SK-N-SH (cell line): ENCODE measurements around the gene IL1R2. TPM values are rescaled to one million over a fixed set of nuclear protein-coding genes. Genes with fewer than 3 reads are reported as not detected.

ENCODE experiments used
- CTCF ChIA-PET: fragments of 300-600, 350-600 bp; formaldehyde crosslinking; extraction: SDS; loops from one replicate; lab custom pipeline; 2021; lab: Yijun Ruan, JAX
- POLR2A ChIA-PET: fragments of 350-600 bp; sonication (Branson Sonifier 250); formaldehyde crosslinking; extraction: SDS; loops from one replicate; lab custom pipeline; 2020; ENCODE audit warnings: antibody characterized with exemption, inconsistent platforms; lab: Yijun Ruan, JAX
- DNase-seq: peaks from one replicate; pipeline ENCODE4 v3.0.0; 2012
- H2AFZ ChIP-seq: fragments of 200-600 bp; sonication (generic); 2 replicates; pipeline ENCODE4 v1.8.1; 2016; ENCODE audit warnings: antibody characterized with exemption, mild to moderate bottlenecking, low read depth
- H3F3A ChIP-seq: fragments of 200-600 bp; sonication (generic); replicated peaks from 2 replicates; pipeline ENCODE3; 2016; ENCODE audit warnings: antibody characterized with exemption, mild to moderate bottlenecking; ENCODE audit not compliant: insufficient read depth
- H3K27ac ChIP-seq, 2 experiments: fragments of 200-500 bp in 1 of 2; fragments of 200-600 bp in 1 of 2; sonication (Bioruptor generic) in 1 of 2; sonication (generic), shearing (Covaris generic) in 1 of 2; 2 replicates each; pipeline versions ENCODE4 v1.5.1 to v1.6.1; 2014 to 2016; ENCODE audit warnings: low read depth in 2 of 2, inconsistent platforms in 1 of 2, low read length in 1 of 2, mild to moderate bottlenecking in 1 of 2, mixed read lengths in 1 of 2
- H3K27me3 ChIP-seq: fragments of 200-600 bp; sonication (generic), shearing (Covaris generic); 2 replicates; pipeline ENCODE4 v1.6.1; 2016; ENCODE audit warnings: mixed run types; ENCODE audit not compliant: insufficient read depth
- H3K36me3 ChIP-seq, 2 experiments: fragments of 200-500 bp in 1 of 2; fragments of 200-600 bp in 1 of 2; sonication (Bioruptor generic) in 1 of 2; sonication (generic) in 1 of 2; replicated peaks in 1 of 2; 2 replicates each; pipeline versions ENCODE3 to v1.5.1; 2014 to 2016; ENCODE audit warnings: low read length in 1 of 2, mild to moderate bottlenecking in 1 of 2; ENCODE audit not compliant: insufficient read depth in 2 of 2, control insufficient read depth in 1 of 2
- H3K4me1 ChIP-seq, 2 experiments: fragments of 200-500 bp in 1 of 2; fragments of 200-600 bp in 1 of 2; sonication (Bioruptor generic) in 1 of 2; sonication (generic), shearing (Covaris generic) in 1 of 2; 2 replicates each; pipeline versions ENCODE4 v1.5.1 to v1.6.1; 2014 to 2016; ENCODE audit warnings: low read depth in 1 of 2, low read length in 1 of 2, mixed run types in 1 of 2; ENCODE audit not compliant: insufficient read depth in 2 of 2, control insufficient read depth in 1 of 2
- H3K4me2 ChIP-seq: fragments of 200-600 bp; sonication (generic), shearing (Covaris generic); 2 replicates; pipeline ENCODE4 v1.6.1; 2017; ENCODE audit warnings: mixed run types
- H3K4me3 ChIP-seq, 2 experiments: fragments of 200-500 bp in 1 of 2; fragments of 200-600 bp in 1 of 2; sonication (Bioruptor generic) in 1 of 2; sonication (generic), shearing (Covaris generic) in 1 of 2; 2 replicates each; pipeline versions ENCODE4 v1.5.1 to v1.8.1; 2014 to 2016; ENCODE audit warnings: low read depth in 2 of 2, inconsistent platforms in 1 of 2, low read length in 1 of 2, mild to moderate bottlenecking in 1 of 2, mixed read lengths in 1 of 2, moderate library complexity in 1 of 2
- H3K79me2 ChIP-seq: fragments of 200-600 bp; sonication (generic); 2 replicates; pipeline ENCODE4 v1.8.1; 2017; ENCODE audit warnings: mild to moderate bottlenecking; ENCODE audit not compliant: insufficient read depth
- H3K9ac ChIP-seq: fragments of 200-600 bp; sonication (generic); 2 replicates; pipeline ENCODE4 v1.6.1; 2017; ENCODE audit warnings: mixed run types
- H3K9me2 ChIP-seq: fragments of 200-600 bp; sonication (generic); 2 replicates; pipeline ENCODE4 v1.6.1; 2017; ENCODE audit warnings: mixed run types
- H3K9me3 ChIP-seq: fragments of 200-600 bp; sonication (generic); 2 replicates; pipeline ENCODE4 v1.6.1; 2017; ENCODE audit warnings: mixed run types, mild to moderate bottlenecking, moderate library complexity
- H4K20me1 ChIP-seq: fragments of 200-600 bp; sonication (generic); 2 replicates; pipeline ENCODE4 v1.6.1; 2017; ENCODE audit warnings: mild to moderate bottlenecking, mixed run types; ENCODE audit not compliant: insufficient read depth
- CHD2 ChIP-seq: fragments of 150-350 bp; IDR thresholded peaks from 2 replicates; pipeline ENCODE4 v1.6.1; 2018; ENCODE audit warnings: low read length; ENCODE audit not compliant: partially characterized antibody
- CTCF ChIP-seq: fragments of 200-600 bp; sonication (generic); IDR thresholded peaks from 2 replicates; pipeline ENCODE4 v1.6.1; 2017; ENCODE audit warnings: antibody characterized with exemption, mild to moderate bottlenecking, moderate library complexity
- ELF1 ChIP-seq: IDR thresholded peaks from 2 replicates; pipeline ENCODE4 v1.4.0; 2012
- EP300 ChIP-seq, 2 experiments: IDR thresholded peaks; 2 replicates each; pipeline versions ENCODE4 v1.4.0 to v1.6.1; 2012; ENCODE audit warnings: borderline replicate concordance in 1 of 2, low read depth in 1 of 2, low read length in 1 of 2
- EZH2phosphoT487 ChIP-seq: fragments of 200-600 bp; sonication (generic); IDR thresholded peaks from 2 replicates; pipeline ENCODE4 v1.6.1; 2017; ENCODE audit warnings: low read depth, mixed run types, mild to moderate bottlenecking, antibody characterized with exemption, moderate library complexity, borderline replicate concordance
- FOSL2 ChIP-seq: IDR thresholded peaks from 2 replicates; pipeline ENCODE4 v1.4.0; 2012; ENCODE audit warnings: low read depth, mild to moderate bottlenecking, moderate library complexity, borderline replicate concordance
- FOXM1 ChIP-seq: IDR thresholded peaks from 2 replicates; pipeline ENCODE4 v1.4.0; 2012; ENCODE audit warnings: low read depth, mild to moderate bottlenecking
- GABPA ChIP-seq: IDR thresholded peaks from 2 replicates; pipeline ENCODE4 v1.4.0; 2012; ENCODE audit warnings: low read depth, mild to moderate bottlenecking
- IRF3 ChIP-seq: fragments of 150-350 bp; IDR thresholded peaks from 2 replicates; pipeline ENCODE4 v1.6.1; 2016; ENCODE audit warnings: mild to moderate bottlenecking, low read depth, low read length
- MAX ChIP-seq: IDR thresholded peaks from 2 replicates; pipeline ENCODE4 v1.4.0; 2012; ENCODE audit warnings: low read depth
- MXI1 ChIP-seq: IDR thresholded peaks from 2 replicates; pipeline ENCODE4 v1.6.1; 2012; ENCODE audit warnings: mild to moderate bottlenecking, low read depth, low read length, improper control_type of control experiment
- NRF1 ChIP-seq: IDR thresholded peaks from 2 replicates; pipeline ENCODE4 v1.6.1; 2012; ENCODE audit warnings: low read depth, mild to moderate bottlenecking, low read length
- POLR2AphosphoS5 ChIP-seq: IDR thresholded peaks from 2 replicates; pipeline ENCODE4 v1.6.1; 2012; ENCODE audit warnings: low read depth, low read length
- REST ChIP-seq: IDR thresholded peaks from 2 replicates; pipeline ENCODE4 v1.6.1; 2012; ENCODE audit warnings: mild to moderate bottlenecking, low read depth, low read length, moderate library complexity
- RXRA ChIP-seq: IDR thresholded peaks from 2 replicates; pipeline ENCODE4 v1.4.0; 2012; ENCODE audit warnings: low read depth, mild to moderate bottlenecking, borderline replicate concordance
- SIN3A ChIP-seq: IDR thresholded peaks from 2 replicates; pipeline ENCODE4 v1.6.1; 2012; ENCODE audit warnings: low read depth, mild to moderate bottlenecking, low read length, moderate library complexity, borderline replicate concordance
- SMC3 ChIP-seq: IDR thresholded peaks from 2 replicates; pipeline ENCODE4 v1.6.1; 2012; ENCODE audit warnings: low read depth, low read length, improper control_type of control experiment
- TCF12 ChIP-seq: IDR thresholded peaks from 2 replicates; pipeline ENCODE4 v1.4.0; 2012
- TEAD4 ChIP-seq: IDR thresholded peaks from 2 replicates; pipeline ENCODE4 v1.4.0; 2012; ENCODE audit warnings: mild to moderate bottlenecking, borderline replicate concordance; ENCODE audit not compliant: insufficient read depth
- USF1 ChIP-seq: IDR thresholded peaks from 2 replicates; pipeline ENCODE4 v1.4.0; 2012; ENCODE audit warnings: low read depth, borderline replicate concordance
- WGBS: methylation state at CpG from one replicate; pipeline ENCODE4 v1.1.6; 2017; ENCODE audit warnings: low lambda C conversion rate; 5-methylcytosine and 5-hydroxymethylcytosine counted together
- polyA plus RNA-seq, 3 experiments: library from polyadenylated mRNA; depleted of rRNA; stranded (reverse); fragments of >200 nt; gene quantifications; 2 replicates each; pipeline ENCODE4 v1.2.3, GENCODE V29; 2012

Gene IL1R2
- polyA plus RNA-seq, 1 of the 3 experiments (the other 2 are of a cell fraction), result 0.16 TPM

GRCh38 chr2:102062802-102063201, 71.0 kb downstream of the IL1R2 start:
- no peaks in the 10 kb centered on the region for H4K20me1 ChIP-seq
- peak overlapping the region; percentile 5; the same call in 1 of the 2 replicates for H3K9ac ChIP-seq
- H3K36me3 ChIP-seq, result no peaks in the 10 kb centered on the region
- H3K9me3 ChIP-seq, result no peaks in the 10 kb centered on the region
- ChIA-PET CTCF (interaction anchor here (1.9 kb wide), 1 partner anchor 178 kb away, joined by 8 read pairs; no protein-coding TSS in a partner anchor), POLR2A (no interaction called here)
- peak overlapping the region; percentile 88 to 99 for H3K27ac ChIP-seq
- DNase-seq, result no peak
- H3K4me1 ChIP-seq, result peaks cover 32 to 37% of the 10 kb centered on the region in 2 experiments
- H3F3A ChIP-seq, result peaks cover 38% of the 10 kb centered on the region
- H3K9me2 ChIP-seq, result no peaks in the 10 kb centered on the region
- peak overlapping the region; percentile 75; the same call in 1 of the 2 replicates for H3K4me2 ChIP-seq
- TF ChIP-seq TEAD4, result no peak
- no peak for TF ChIP-seq CHD2
- TF ChIP-seq REST, result no peak
- no peak for TF ChIP-seq EZH2phosphoT487
- no peak for TF ChIP-seq ELF1
- no peak for TF ChIP-seq MXI1
- TF ChIP-seq POLR2AphosphoS5, result no peak
- TF ChIP-seq EP300 (IDR thresholded peaks at IDR 0.05; ENCODE audit: borderline replicate concordance in 1 of 2, low read depth in 1 of 2, low read length in 1 of 2), result no peak
- no peak for TF ChIP-seq RXRA
- no peak for TF ChIP-seq FOSL2
- no peak for TF ChIP-seq USF1
- H2AFZ ChIP-seq, result no peak overlapping the region
- no peaks in the 10 kb centered on the region for H3K79me2 ChIP-seq
- 43% methylated on average over 3 of the region's 3 CpGs for WGBS
- no peak overlapping the region for H3K4me3 ChIP-seq
- no peaks in the 10 kb centered on the region for H3K27me3 ChIP-seq

GRCh38 chr2:102063487-102063911, 71.7 kb downstream of the IL1R2 start:
- H3K27me3 ChIP-seq, result no peaks in the 10 kb centered on the region
- TF ChIP-seq CTCF (no peak), MAX (no peak), SMC3 (no peak), RXRA (no peak), SIN3A (no peak), NRF1 (no peak), TCF12 (no peak), FOXM1 (no peak), FOSL2 (no peak), IRF3 (no peak), EP300 (IDR thresholded peaks at IDR 0.05; ENCODE audit: borderline replicate concordance in 1 of 2, low read depth in 1 of 2, low read length in 1 of 2) (no peak), GABPA (no peak)
- peak overlapping the region; percentile 73; the same call in 1 of the 2 replicates for H2AFZ ChIP-seq
- no peaks in the 10 kb centered on the region for H3K9me2 ChIP-seq
- H3K4me2 ChIP-seq, result peak overlapping the region; percentile 75
- peaks cover 38% of the 10 kb centered on the region for H3F3A ChIP-seq
- H3K36me3 ChIP-seq, result no peaks in the 10 kb centered on the region
- no peaks in the 10 kb centered on the region for H3K79me2 ChIP-seq
- WGBS, result 77% methylated on average over 6 of the region's 6 CpGs
- no peaks in the 10 kb centered on the region for H4K20me1 ChIP-seq
- H3K27ac ChIP-seq, result peak overlapping the region; percentile 88 to 99
- H3K4me1 ChIP-seq, result peaks cover 32 to 37% of the 10 kb centered on the region in 2 experiments
- no peak for DNase-seq
- ChIA-PET CTCF (interaction anchor here (0.8 to 2.3 kb wide), 4 partner anchors 28 to 177 kb away, joined by 3 to 10 read pairs (median 4); no protein-coding TSS in a partner anchor), POLR2A (interaction anchor here (1.3 kb wide), 1 partner anchor 13 kb away, joined by 4 read pairs; no protein-coding TSS in a partner anchor)
- H3K4me3 ChIP-seq, result no peak overlapping the region
- H3K9me3 ChIP-seq, result no peaks in the 10 kb centered on the region
- H3K9ac ChIP-seq, result peak overlapping the region; percentile 68
